Breast epithelium (tissue), 4 donors: ENCODE measurements around the gene CDH4. TPM values are rescaled to one million over a fixed set of nuclear protein-coding genes. Genes with fewer than 3 reads are reported as not detected.

Experiments
- DNase-seq, 2 donors: peaks; one replicate each; pipeline ENCODE4 v3.0.0-alpha.2; 2019; ENCODE audit warnings: low spot score in 2 of 2
- H3K27ac ChIP-seq, 2 donors: fragments of 200-600 bp; sonication (generic) in 1 of 2; one replicate each; pipeline ENCODE4 v1.5.1; 2016 to 2019; ENCODE audit warnings: mild to moderate bottlenecking in 1 of 2
- H3K27me3 ChIP-seq, 2 donors: fragments of 200-600 bp; sonication (generic) in 1 of 2; one replicate each; pipeline versions ENCODE4 v1.5.1 to v1.6.0; 2017 to 2019; ENCODE audit warnings: control low read depth in 1 of 2, mild to moderate bottlenecking in 1 of 2
- H3K36me3 ChIP-seq: fragments of 200-600 bp; one replicate; pipeline ENCODE4 v1.5.1; 2019
- H3K4me1 ChIP-seq, 2 donors: fragments of 200-600 bp; sonication (generic); one replicate each; pipeline ENCODE4 v1.5.1; 2016 to 2019; ENCODE audit warnings: control low read depth in 1 of 2
- H3K4me3 ChIP-seq, 3 donors: fragments of 200-600 bp; sonication (generic); 1 replicate in 2 of 3; 2 replicates in 1 of 3; pipeline ENCODE4 v1.5.1; 2016 to 2019; ENCODE audit warnings: mild to moderate bottlenecking in 3 of 3, moderate library complexity in 2 of 3
- H3K9me3 ChIP-seq, 2 donors: fragments of 200-600 bp; sonication (generic) in 1 of 2; one replicate each; pipeline ENCODE4 v1.5.1; 2016 to 2019; ENCODE audit warnings: control low read depth in 1 of 2
- POLR2A ChIP-seq: fragments of 450-650 bp; IDR thresholded peaks from one replicate; pipeline ENCODE4 v1.6.1; 2016; ENCODE audit warnings: antibody characterized with exemption, mild to moderate bottlenecking, moderate library complexity
- POLR2AphosphoS5 ChIP-seq, 3 donors: sonication (generic); formaldehyde crosslinking; IDR thresholded peaks; one replicate each; pipeline ENCODE4 v1.6.1; 2017; ENCODE audit warnings: antibody characterized with exemption in 3 of 3
- intact Hi-C: fragments of 100-400 bp; cut with DNase I; formaldehyde crosslinking; loops from one replicate; pipeline ENCODE4 v1.15.1; 2023; ENCODE audit warnings: low total_unique reads
- total RNA-seq, 3 donors: library from RNA; depleted of rRNA; stranded (reverse); fragments of >200 nt; gene quantifications; one replicate each; pipeline ENCODE4 v1.1.0, GENCODE V29; 2016
- TF ChIP-seq, protein P1 (sequence below), 3 donors: fragments of 450-650 bp; IDR thresholded peaks; one replicate each; pipeline ENCODE4 v1.5.1; 2016 to 2017; ENCODE audit warnings: antibody characterized with exemption in 3 of 3, mild to moderate bottlenecking in 3 of 3, moderate library complexity in 3 of 3

The CDH4 gene
- total RNA-seq, 3 donors from 2014 or later, result under 0.01 TPM; not detected in 2

DNA sequence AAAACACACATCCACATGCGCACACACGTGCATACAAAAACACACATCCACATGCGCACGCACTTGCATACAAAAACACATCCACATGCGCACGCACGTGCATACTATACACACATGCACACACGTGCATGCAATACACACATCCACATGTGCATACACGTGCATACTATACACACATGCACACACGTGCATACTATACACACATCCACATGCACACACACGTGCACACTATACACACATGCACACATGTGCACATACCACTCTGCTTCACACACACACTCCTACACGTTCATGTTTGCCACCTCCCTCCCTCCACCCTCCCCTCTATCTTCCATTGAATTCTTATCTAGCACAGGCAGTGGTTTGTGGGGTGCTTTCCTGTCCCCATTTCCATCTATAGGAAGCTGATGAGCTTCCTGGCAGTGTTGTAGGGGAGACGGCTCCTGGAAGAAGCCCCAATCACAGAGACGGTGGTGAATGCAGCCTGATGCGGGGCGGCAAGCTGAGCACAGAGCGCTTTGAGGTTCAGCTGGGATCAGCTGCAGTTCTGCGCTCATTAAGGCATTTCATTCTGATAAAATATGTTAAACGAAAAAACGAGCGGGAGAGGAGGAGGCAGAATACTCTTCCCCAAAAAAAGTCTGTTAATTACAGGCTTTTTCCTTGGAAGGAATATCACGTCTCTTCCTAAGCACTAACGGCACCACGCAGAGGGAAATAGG lies 525.9 kb downstream of the CDH4 start:
- intact Hi-C loops, result no loop called here
- Histone ChIP-seq H3K27ac (no peak overlapping the region), H3K27me3 (no peaks in the 10 kb centered on the region), H3K36me3 (no peaks in the 10 kb centered on the region), H3K4me1 (no peaks in the 10 kb centered on the region), H3K9me3 (peaks cover 0 to 25% of the 10 kb centered on the region in 2 donors), H3K4me3 (no peak overlapping the region)
- TF ChIP-seq, protein P1, sequence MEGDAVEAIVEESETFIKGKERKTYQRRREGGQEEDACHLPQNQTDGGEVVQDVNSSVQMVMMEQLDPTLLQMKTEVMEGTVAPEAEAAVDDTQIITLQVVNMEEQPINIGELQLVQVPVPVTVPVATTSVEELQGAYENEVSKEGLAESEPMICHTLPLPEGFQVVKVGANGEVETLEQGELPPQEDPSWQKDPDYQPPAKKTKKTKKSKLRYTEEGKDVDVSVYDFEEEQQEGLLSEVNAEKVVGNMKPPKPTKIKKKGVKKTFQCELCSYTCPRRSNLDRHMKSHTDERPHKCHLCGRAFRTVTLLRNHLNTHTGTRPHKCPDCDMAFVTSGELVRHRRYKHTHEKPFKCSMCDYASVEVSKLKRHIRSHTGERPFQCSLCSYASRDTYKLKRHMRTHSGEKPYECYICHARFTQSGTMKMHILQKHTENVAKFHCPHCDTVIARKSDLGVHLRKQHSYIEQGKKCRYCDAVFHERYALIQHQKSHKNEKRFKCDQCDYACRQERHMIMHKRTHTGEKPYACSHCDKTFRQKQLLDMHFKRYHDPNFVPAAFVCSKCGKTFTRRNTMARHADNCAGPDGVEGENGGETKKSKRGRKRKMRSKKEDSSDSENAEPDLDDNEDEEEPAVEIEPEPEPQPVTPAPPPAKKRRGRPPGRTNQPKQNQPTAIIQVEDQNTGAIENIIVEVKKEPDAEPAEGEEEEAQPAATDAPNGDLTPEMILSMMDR (IDR thresholded peaks at IDR 0.05), result no peak
- TF ChIP-seq POLR2AphosphoS5 (IDR thresholded peaks at IDR 0.05), result no peak
- DNase-seq, result no peak

DNA sequence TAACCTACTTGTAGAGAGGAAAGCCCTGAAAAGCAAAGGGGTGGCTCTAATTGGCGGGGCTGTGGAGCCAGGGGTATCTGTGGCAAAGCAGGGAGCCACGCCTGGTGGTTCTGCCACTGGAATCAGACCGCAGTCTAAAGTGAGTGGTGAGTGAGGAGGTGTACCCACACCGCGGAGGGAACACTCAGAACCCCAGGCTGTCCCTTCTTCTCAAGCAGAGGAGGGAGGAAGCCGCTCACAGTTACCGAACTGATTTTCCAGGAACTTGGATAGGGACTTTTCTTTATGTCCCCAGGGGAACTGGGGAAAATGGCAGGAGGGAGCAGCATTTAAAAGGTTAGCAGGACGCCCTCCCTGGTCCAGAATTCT lies 526.4 kb downstream of the CDH4 start:
- no peak overlapping the region for H3K27ac ChIP-seq
- DNase-seq, result no peak
- intact Hi-C loops, result no loop called here

GRCh38 chr20:61779176-61779965 lies 527.3 kb downstream of the CDH4 start:
- no peak for DNase-seq
- H3K36me3 ChIP-seq, result no peaks in the 10 kb centered on the region
- H3K4me3 ChIP-seq, result no peak overlapping the region
- H3K9me3 ChIP-seq, result peaks cover 0 to 25% of the 10 kb centered on the region in 2 donors
- TF ChIP-seq POLR2AphosphoS5 (IDR thresholded peaks at IDR 0.05) (no peak), POLR2A (no peak)
- TF ChIP-seq, protein P1 (IDR thresholded peaks at IDR 0.05), result no peak
- intact Hi-C loops, result no loop called here
- H3K4me1 ChIP-seq, result no peaks in the 10 kb centered on the region
- H3K27me3 ChIP-seq, result no peaks in the 10 kb centered on the region
- no peak overlapping the region for H3K27ac ChIP-seq

More for the DNA sequence above, 526.4 kb downstream of the CDH4 start:
- no peaks in the 10 kb centered on the region for H3K27me3 ChIP-seq
- peaks cover 0 to 25% of the 10 kb centered on the region in 2 donors for H3K9me3 ChIP-seq
- no peaks in the 10 kb centered on the region for H3K4me1 ChIP-seq
- H3K36me3 ChIP-seq, result no peaks in the 10 kb centered on the region
- no peak overlapping the region for H3K4me3 ChIP-seq
- TF ChIP-seq, protein P1 (IDR thresholded peaks at IDR 0.05), result no peak
- TF ChIP-seq POLR2AphosphoS5 (IDR thresholded peaks at IDR 0.05) (no peak), POLR2A (no peak)

- no peak for DNase-seq
- no peak overlapping the region for H3K4me3 ChIP-seq
- no peak for TF ChIP-seq POLR2AphosphoS5 (IDR thresholded peaks at IDR 0.05)
- intact Hi-C loops, result no loop called here
- no peaks in the 10 kb centered on the region for H3K4me1 ChIP-seq
- H3K27me3 ChIP-seq, result no peaks in the 10 kb centered on the region
- H3K27ac ChIP-seq, result no peak overlapping the region
- peaks cover 0 to 25% of the 10 kb centered on the region in 2 donors for H3K9me3 ChIP-seq
- H3K36me3 ChIP-seq, result no peaks in the 10 kb centered on the region
Measured at GRCh38 chr20:61780066-61780465, 528.0 kb downstream of the CDH4 start.

DNA sequence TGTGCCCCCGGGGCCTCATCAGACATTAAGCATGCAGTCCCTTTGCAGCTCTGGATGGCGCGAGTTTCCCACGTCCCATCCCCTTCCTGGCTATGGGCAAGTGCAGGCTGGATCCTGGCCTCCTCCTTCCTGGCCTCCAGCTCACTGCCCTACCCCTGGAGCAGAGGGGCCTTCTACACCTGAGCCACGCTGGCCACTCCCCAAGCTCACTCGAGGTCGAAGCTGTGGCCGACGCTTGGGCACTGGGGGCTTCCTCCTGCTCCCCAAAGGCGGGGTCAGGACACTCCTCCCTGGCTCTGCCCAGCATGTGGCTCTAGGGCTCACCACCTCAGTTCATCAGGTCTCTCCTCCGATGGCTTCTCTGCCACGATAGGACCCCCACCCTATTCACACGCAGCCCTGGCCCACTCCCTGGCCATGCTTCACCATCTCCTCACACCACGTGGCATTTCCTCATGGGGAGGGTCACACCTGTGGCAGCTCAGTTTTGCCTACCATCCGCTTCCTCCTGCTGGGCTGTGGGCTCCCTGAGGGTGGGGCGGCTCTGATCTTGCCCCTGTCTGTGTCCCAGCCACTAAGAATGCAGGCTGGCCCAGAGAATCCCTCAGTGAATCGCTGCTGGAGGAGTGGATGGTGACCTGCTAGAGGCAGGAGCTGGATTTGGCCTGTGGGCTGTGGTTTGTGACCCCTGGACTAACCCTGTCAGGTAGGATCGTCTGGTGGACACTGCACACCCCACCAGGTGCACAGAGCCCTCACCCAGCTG lies 532.9 kb downstream of the CDH4 start:
- Histone ChIP-seq H3K4me3 (no peak overlapping the region), H3K4me1 (no peaks in the 10 kb centered on the region), H3K27me3 (no peaks in the 10 kb centered on the region), H3K9me3 (peaks cover 0 to 25% of the 10 kb centered on the region in 2 donors), H3K36me3 (no peaks in the 10 kb centered on the region), H3K27ac (no peak overlapping the region)
- no peak for TF ChIP-seq POLR2A
- TF ChIP-seq, protein P1 (IDR thresholded peaks at IDR 0.05), result no peak
- no peak for DNase-seq
- intact Hi-C loops, result no loop called here
